Activated CD4-positive, alpha-beta T cell treated with anti-CD3 and anti-CD28 coated beads, Interleukin-2, amount 50 U/mL, for 1 hour (primary cell): ENCODE results near the gene LRFN5.

Experiments
- DNase-seq: peaks from one replicate; pipeline ENCODE4 v3.0.0-alpha.2; 2020

Gene LRFN5

GRCh38 chr14:41785696-41786095 is 179.0 kb downstream of the LRFN5 start:
- no peak for DNase-seq

- DNase-seq = no peak
These were observed 193.1 kb downstream of the LRFN5 start for GRCh38 chr14:41799817-41800216.

GRCh38 chr14:41805633-41806032 is 199.0 kb downstream of the LRFN5 start:
- no peak for DNase-seq

GRCh38 chr14:41806366-41806975 is 199.8 kb downstream of the LRFN5 start:
- no peak for DNase-seq

- DNase-seq = no peak
These were observed 203.7 kb downstream of the LRFN5 start for GRCh38 chr14:41810362-41810761.

GRCh38 chr14:41817626-41818025 is 210.9 kb downstream of the LRFN5 start:
- DNase-seq = no peak

- DNase-seq = no peak
These were observed 217.8 kb downstream of the LRFN5 start for GRCh38 chr14:41824441-41824840.

GRCh38 chr14:41825622-41826021 is 218.9 kb downstream of the LRFN5 start:
- DNase-seq = no peak

GRCh38 chr14:41830714-41831406 is 224.2 kb downstream of the LRFN5 start:
- no peak for DNase-seq

- no peak for DNase-seq
These were observed 233.0 kb downstream of the LRFN5 start for GRCh38 chr14:41839661-41840060.

GRCh38 chr14:41859336-41859735 is 252.7 kb downstream of the LRFN5 start:
- DNase-seq = no peak

GRCh38 chr14:41860586-41860985 is 253.9 kb downstream of the LRFN5 start:
- no peak for DNase-seq

GRCh38 chr14:41865894-41866293 is 259.2 kb downstream of the LRFN5 start:
- DNase-seq = no peak

- no peak for DNase-seq
These were observed 261.7 kb downstream of the LRFN5 start for GRCh38 chr14:41868396-41868795.

GRCh38 chr14:41872931-41873685 is 266.4 kb downstream of the LRFN5 start:
- no peak for DNase-seq

- no peak for DNase-seq
These were observed 267.1 kb downstream of the LRFN5 start for GRCh38 chr14:41873686-41874317.

- DNase-seq = no peak
These were observed 268.4 kb downstream of the LRFN5 start for GRCh38 chr14:41875116-41875515.

- DNase-seq = no peak
These were observed 271.6 kb downstream of the LRFN5 start for GRCh38 chr14:41878321-41878720.

- DNase-seq = no peak
These were observed 284.9 kb downstream of the LRFN5 start for GRCh38 chr14:41891624-41892023.

- no peak for DNase-seq
These were observed 292.7 kb downstream of the LRFN5 start for GRCh38 chr14:41899416-41899815.

- no peak for DNase-seq
These were observed 294.0 kb downstream of the LRFN5 start for GRCh38 chr14:41900644-41901043.

- no peak for DNase-seq
These were observed 294.4 kb downstream of the LRFN5 start for GRCh38 chr14:41901089-41901488.

GRCh38 chr14:41905394-41905964 is 298.8 kb downstream of the LRFN5 start:
- no peak for DNase-seq
